Measurements from ENCODE around the gene TUBB1. TPM values are rescaled to one million over a fixed set of nuclear protein-coding genes. Genes with fewer than 3 reads are reported as not detected.

TUBB1 gene
- total RNA-seq, 2 donors from 2014 or later = not detected

- no peak overlapping the region for H3K9ac ChIP-seq (ENCODE audit: extremely low read depth, low read length, poor library complexity, severe bottlenecking)
- peaks cover 7% of the 10 kb centered on the region for H3K27me3 ChIP-seq (ENCODE audit: control insufficient read depth, insufficient read depth, low read length, poor library complexity, severe bottlenecking)
- H3K9me3 ChIP-seq (ENCODE audit: control insufficient read depth, low read length) = no peaks in the 10 kb centered on the region
- no peak overlapping the region for H3K27ac ChIP-seq (ENCODE audit: low read depth, low read length)
- no peak overlapping the region for H3K4me3 ChIP-seq (ENCODE audit: low read length)
- 75 to 88% methylated on average over 4 to 6 of the region's 6 CpGs for WGBS, 2 experiments (ENCODE audit: insufficient coverage in 1 of 2, insufficient read length in 1 of 2)
- Mint-ChIP-seq H3K4me1 (no peaks in the 10 kb centered on the region), H3K36me3 (ENCODE audit: low read depth) (no peaks in the 10 kb centered on the region), H3K27me3 (ENCODE audit: insufficient read depth) (peaks cover 29% of the 10 kb centered on the region), H3K4me3 (no peak overlapping the region), H3K27ac (no peak overlapping the region), H3K9me3 (no peaks in the 10 kb centered on the region)
- no peak for DNase-seq
- H3K36me3 ChIP-seq (ENCODE audit: control insufficient read depth, insufficient read depth, low read length) = no peaks in the 10 kb centered on the region
- TF ChIP-seq, protein P1, sequence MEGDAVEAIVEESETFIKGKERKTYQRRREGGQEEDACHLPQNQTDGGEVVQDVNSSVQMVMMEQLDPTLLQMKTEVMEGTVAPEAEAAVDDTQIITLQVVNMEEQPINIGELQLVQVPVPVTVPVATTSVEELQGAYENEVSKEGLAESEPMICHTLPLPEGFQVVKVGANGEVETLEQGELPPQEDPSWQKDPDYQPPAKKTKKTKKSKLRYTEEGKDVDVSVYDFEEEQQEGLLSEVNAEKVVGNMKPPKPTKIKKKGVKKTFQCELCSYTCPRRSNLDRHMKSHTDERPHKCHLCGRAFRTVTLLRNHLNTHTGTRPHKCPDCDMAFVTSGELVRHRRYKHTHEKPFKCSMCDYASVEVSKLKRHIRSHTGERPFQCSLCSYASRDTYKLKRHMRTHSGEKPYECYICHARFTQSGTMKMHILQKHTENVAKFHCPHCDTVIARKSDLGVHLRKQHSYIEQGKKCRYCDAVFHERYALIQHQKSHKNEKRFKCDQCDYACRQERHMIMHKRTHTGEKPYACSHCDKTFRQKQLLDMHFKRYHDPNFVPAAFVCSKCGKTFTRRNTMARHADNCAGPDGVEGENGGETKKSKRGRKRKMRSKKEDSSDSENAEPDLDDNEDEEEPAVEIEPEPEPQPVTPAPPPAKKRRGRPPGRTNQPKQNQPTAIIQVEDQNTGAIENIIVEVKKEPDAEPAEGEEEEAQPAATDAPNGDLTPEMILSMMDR (conservative IDR thresholded peaks at IDR 0.05) = no peak
- H3K4me1 ChIP-seq (ENCODE audit: control insufficient read depth, insufficient read depth, low read length) = no peaks in the 10 kb centered on the region
Observed at GRCh38 chr20:59051666-59052185, 32.5 kb downstream of the TUBB1 start.

DNA sequence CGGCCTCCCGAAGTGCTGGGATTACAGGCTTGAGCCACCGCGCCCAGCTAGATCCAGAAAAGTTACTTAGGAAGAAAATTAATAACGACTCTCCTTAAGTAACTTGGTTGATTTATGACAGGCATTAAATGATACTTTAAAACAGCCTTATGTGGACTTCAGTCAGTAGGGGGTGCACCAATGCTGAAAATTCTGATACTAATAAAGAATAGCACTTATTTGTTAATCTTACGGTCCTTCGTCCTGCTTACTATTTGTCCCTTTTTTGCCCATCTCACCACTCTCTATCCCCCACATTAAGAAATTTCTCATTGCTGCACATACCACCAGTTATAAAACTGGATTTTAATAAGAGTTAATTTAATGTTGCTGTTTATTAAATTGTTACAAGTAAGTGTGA lies 36.1 kb downstream of the TUBB1 start:
- Mint-ChIP-seq H3K4me3 (no peak overlapping the region), H3K9me3 (no peaks in the 10 kb centered on the region), H3K4me1 (no peaks in the 10 kb centered on the region), H3K27me3 (ENCODE audit: insufficient read depth) (peaks cover 11% of the 10 kb centered on the region), H3K36me3 (ENCODE audit: low read depth) (no peaks in the 10 kb centered on the region), H3K27ac (no peak overlapping the region)
- Histone ChIP-seq H3K27ac (ENCODE audit: low read depth, low read length) (no peak overlapping the region), H3K4me1 (ENCODE audit: control insufficient read depth, insufficient read depth, low read length) (no peaks in the 10 kb centered on the region), H3K27me3 (ENCODE audit: control insufficient read depth, insufficient read depth, low read length, poor library complexity, severe bottlenecking) (peaks cover 7% of the 10 kb centered on the region), H3K9ac (ENCODE audit: extremely low read depth, low read length, poor library complexity, severe bottlenecking) (no peak overlapping the region), H3K36me3 (ENCODE audit: control insufficient read depth, insufficient read depth, low read length) (no peaks in the 10 kb centered on the region), H3K9me3 (ENCODE audit: control insufficient read depth, low read length) (no peaks in the 10 kb centered on the region), H3K4me3 (ENCODE audit: low read length) (no peak overlapping the region)
- 93 to 94% methylated on average over 7 of the region's 7 CpGs for whole genome bisulfite sequencing, 2 experiments (ENCODE audit: insufficient coverage in 1 of 2, insufficient read length in 1 of 2)
- no peak for DNase-seq
- TF ChIP-seq, protein P1 (conservative IDR thresholded peaks at IDR 0.05) = peak; percentile 43

GRCh38 chr20:59062081-59062480 lies 42.9 kb downstream of the TUBB1 start:
- no peak for DNase-seq
- Mint-ChIP-seq H3K27ac (no peak overlapping the region), H3K4me3 (no peak overlapping the region), H3K36me3 (ENCODE audit: low read depth) (no peaks in the 10 kb centered on the region), H3K4me1 (no peaks in the 10 kb centered on the region), H3K9me3 (no peaks in the 10 kb centered on the region), H3K27me3 (ENCODE audit: insufficient read depth) (no peaks in the 10 kb centered on the region)
- no peaks in the 10 kb centered on the region for H3K36me3 ChIP-seq (ENCODE audit: control insufficient read depth, insufficient read depth, low read length)
- TF ChIP-seq, protein P1 (conservative IDR thresholded peaks at IDR 0.05) = no peak
- WGBS, 2 experiments (ENCODE audit: insufficient coverage in 1 of 2, insufficient read length in 1 of 2) = 76 to 100% methylated on average over 2 to 4 of the region's 4 CpGs
- no peaks in the 10 kb centered on the region for H3K27me3 ChIP-seq (ENCODE audit: control insufficient read depth, insufficient read depth, low read length, poor library complexity, severe bottlenecking)
- no peaks in the 10 kb centered on the region for H3K4me1 ChIP-seq (ENCODE audit: control insufficient read depth, insufficient read depth, low read length)
- no peak overlapping the region for H3K4me3 ChIP-seq (ENCODE audit: low read length)
- H3K27ac ChIP-seq (ENCODE audit: low read depth, low read length) = no peak overlapping the region
- no peak overlapping the region for H3K9ac ChIP-seq (ENCODE audit: extremely low read depth, low read length, poor library complexity, severe bottlenecking)
- no peaks in the 10 kb centered on the region for H3K9me3 ChIP-seq (ENCODE audit: control insufficient read depth, low read length)
